ENCODE measurements around the gene CDK16. TPM values are rescaled to one million over a fixed set of nuclear protein-coding genes. Genes with fewer than 3 reads are reported as not detected.

CDK16 gene
- total RNA-seq, 1 experiment from 2014 or later = 129 TPM

GRCh38 chrX:47241201-47242011 is 22.9 kb downstream of the CDK16 start:
- no peaks in the 10 kb centered on the region; the same call in 1 of the 2 replicates for H3K36me3 ChIP-seq (ENCODE audit: control insufficient read depth, insufficient read depth, low read length)
- H3K9me3 ChIP-seq = no peaks in the 10 kb centered on the region
- no peaks in the 10 kb centered on the region for H3K4me1 ChIP-seq
- CTCF ChIA-PET = no interaction called here
- no peak for DNase-seq
- H3K27me3 ChIP-seq (replicated peaks; ENCODE audit: control insufficient read depth, insufficient read depth, low read length) = no peaks in the 10 kb centered on the region
- no peaks in the 10 kb centered on the region for H3K4me1 Mint-ChIP-seq (ENCODE audit: low read depth, unreplicated experiment)
- POLR2A ChIA-PET = no interaction called here
- H3K27me3 Mint-ChIP-seq (ENCODE audit: insufficient read depth, unreplicated experiment) = no peaks in the 10 kb centered on the region
- H3K36me3 Mint-ChIP-seq (ENCODE audit: insufficient read depth, unreplicated experiment) = peaks cover 22% of the 10 kb centered on the region
- TF ChIP-seq CTCF (IDR thresholded peaks at IDR 0.05; ENCODE audit: insufficient read depth in 1 of 2, low read depth in 1 of 2, low read length in 1 of 2, severe bottlenecking in 1 of 2, unreplicated experiment in 1 of 2) = no peak
- no peak overlapping the region for H3K4me3 Mint-ChIP-seq (ENCODE audit: unreplicated experiment)
- H3K27ac Mint-ChIP-seq (ENCODE audit: unreplicated experiment) = no peak overlapping the region
- BruUV-seq (replicated peaks) = no TSS peak
- intact Hi-C loops (cut with micrococcal nuclease; ENCODE audit: unreplicated experiment) = no loop called here
- H3K9me3 Mint-ChIP-seq (ENCODE audit: unreplicated experiment) = no peaks in the 10 kb centered on the region
- H3K4me3 ChIP-seq (ENCODE audit: low read depth, low read length) = no peak overlapping the region

- Mint-ChIP-seq H3K4me1 (ENCODE audit: low read depth, unreplicated experiment) (no peaks in the 10 kb centered on the region), H3K27ac (ENCODE audit: unreplicated experiment) (no peak overlapping the region), H3K36me3 (ENCODE audit: insufficient read depth, unreplicated experiment) (peaks cover 22% of the 10 kb centered on the region), H3K9me3 (ENCODE audit: unreplicated experiment) (no peaks in the 10 kb centered on the region), H3K27me3 (ENCODE audit: insufficient read depth, unreplicated experiment) (no peaks in the 10 kb centered on the region), H3K4me3 (ENCODE audit: unreplicated experiment) (no peak overlapping the region)
- ChIA-PET CTCF (no interaction called here), POLR2A (no interaction called here)
- BruUV-seq (replicated peaks) = no TSS peak
- TF ChIP-seq CTCF (IDR thresholded peaks at IDR 0.05; ENCODE audit: insufficient read depth in 1 of 2, low read depth in 1 of 2, low read length in 1 of 2, severe bottlenecking in 1 of 2, unreplicated experiment in 1 of 2) = no peak
- no peaks in the 10 kb centered on the region; the same call in 1 of the 2 replicates for H3K36me3 ChIP-seq (ENCODE audit: control insufficient read depth, insufficient read depth, low read length)
- no peak for DNase-seq
- H3K27me3 ChIP-seq (replicated peaks; ENCODE audit: control insufficient read depth, insufficient read depth, low read length) = no peaks in the 10 kb centered on the region
- intact Hi-C loops (cut with micrococcal nuclease; ENCODE audit: unreplicated experiment) = no loop called here
- no peaks in the 10 kb centered on the region for H3K4me1 ChIP-seq
- no peak overlapping the region for H3K4me3 ChIP-seq (ENCODE audit: low read depth, low read length)
- no peaks in the 10 kb centered on the region for H3K9me3 ChIP-seq
These were observed 23.8 kb downstream of the CDK16 start for GRCh38 chrX:47242321-47242720.

GRCh38 chrX:47243351-47243750 is 24.9 kb downstream of the CDK16 start:
- TF ChIP-seq CTCF (IDR thresholded peaks at IDR 0.05; ENCODE audit: insufficient read depth in 1 of 2, low read depth in 1 of 2, low read length in 1 of 2, severe bottlenecking in 1 of 2, unreplicated experiment in 1 of 2) = no peak
- Mint-ChIP-seq H3K27ac (ENCODE audit: unreplicated experiment) (no peak overlapping the region), H3K4me3 (ENCODE audit: unreplicated experiment) (no peak overlapping the region), H3K36me3 (ENCODE audit: insufficient read depth, unreplicated experiment) (peaks cover 26% of the 10 kb centered on the region), H3K4me1 (ENCODE audit: low read depth, unreplicated experiment) (no peaks in the 10 kb centered on the region), H3K9me3 (ENCODE audit: unreplicated experiment) (no peaks in the 10 kb centered on the region), H3K27me3 (ENCODE audit: insufficient read depth, unreplicated experiment) (no peaks in the 10 kb centered on the region)
- ChIA-PET CTCF (no interaction called here), POLR2A (no interaction called here)
- Histone ChIP-seq H3K4me3 (ENCODE audit: low read depth, low read length) (no peak overlapping the region), H3K9me3 (no peaks in the 10 kb centered on the region), H3K27me3 (replicated peaks; ENCODE audit: control insufficient read depth, insufficient read depth, low read length) (no peaks in the 10 kb centered on the region), H3K36me3 (ENCODE audit: control insufficient read depth, insufficient read depth, low read length) (no peaks in the 10 kb centered on the region; the same call in 1 of the 2 replicates), H3K4me1 (no peaks in the 10 kb centered on the region)
- intact Hi-C loops (cut with micrococcal nuclease; ENCODE audit: unreplicated experiment) = no loop called here
- no TSS peak for BruUV-seq (replicated peaks)
- no peak for DNase-seq
